PFSK-1 (cell line): ENCODE results near the gene ZPBP2.

Source experiments
- FOXP2 ChIP-seq: optimal IDR thresholded peaks from 2 replicates; pipeline ENCODE3; 2011; ENCODE audit warnings: borderline replicate concordance, control low read depth, inconsistent platforms; ENCODE audit not compliant: insufficient read depth; ENCODE audit errors: extremely low read length, extremely low read depth
- POLR2AphosphoS5 ChIP-seq: IDR thresholded peaks from 2 replicates; pipeline ENCODE4 v1.6.1; 2012; ENCODE audit warnings: low read depth, mild to moderate bottlenecking, control low read depth, low read length, moderate library complexity
- REST ChIP-seq, 2 experiments: IDR thresholded peaks; 2 replicates each; pipeline versions ENCODE4 v1.6.1 to v1.8.0; 2011 to 2012; ENCODE audit warnings: low read depth in 2 of 2, low read length in 2 of 2, control low read depth in 1 of 2, inconsistent platforms in 1 of 2, mild to moderate bottlenecking in 1 of 2, moderate library complexity in 1 of 2; ENCODE audit not compliant: insufficient read depth in 1 of 2
- SIN3A ChIP-seq: IDR thresholded peaks from 2 replicates; pipeline ENCODE4 v1.6.1; 2012; ENCODE audit warnings: mild to moderate bottlenecking, low read length, moderate library complexity, borderline replicate concordance; ENCODE audit not compliant: insufficient read depth
- TAF1 ChIP-seq: IDR thresholded peaks from 2 replicates; pipeline ENCODE4 v1.6.1; 2012; ENCODE audit warnings: low read length, control low read depth, borderline replicate concordance; ENCODE audit not compliant: insufficient read depth

ZPBP2 gene

GRCh38 chr17:39922006-39922405 lies 54.0 kb downstream of the ZPBP2 start:
- TF ChIP-seq SIN3A (no peak), POLR2AphosphoS5 (no peak), TAF1 (no peak), FOXP2 (no peak), REST (IDR thresholded peaks at IDR 0.05; ENCODE audit: insufficient read depth in 1 of 2, low read depth in 2 of 2, low read length in 2 of 2) (no peak)

- TF ChIP-seq REST (IDR thresholded peaks at IDR 0.05; ENCODE audit: insufficient read depth in 1 of 2, low read depth in 2 of 2, low read length in 2 of 2): no peak
- no peak for TF ChIP-seq FOXP2
- TF ChIP-seq TAF1: no peak
- no peak for TF ChIP-seq SIN3A
- no peak for TF ChIP-seq POLR2AphosphoS5
Observed at GRCh38 chr17:39923230-39923629, 55.2 kb downstream of the ZPBP2 start.

GRCh38 chr17:39923836-39924690 lies 56.1 kb downstream of the ZPBP2 start:
- TF ChIP-seq FOXP2 (no peak), SIN3A (no peak), POLR2AphosphoS5 (no peak), REST (IDR thresholded peaks at IDR 0.05; ENCODE audit: insufficient read depth in 1 of 2, low read depth in 2 of 2, low read length in 2 of 2) (no peak), TAF1 (no peak)

- TF ChIP-seq SIN3A (no peak), REST (IDR thresholded peaks at IDR 0.05; ENCODE audit: insufficient read depth in 1 of 2, low read depth in 2 of 2, low read length in 2 of 2) (no peak), POLR2AphosphoS5 (no peak), FOXP2 (no peak), TAF1 (no peak)
Observed at GRCh38 chr17:39924691-39925055, 56.7 kb downstream of the ZPBP2 start.
